Thymus (tissue), 11 donors: ENCODE measurements around the gene ATP8B1. TPM values are rescaled to one million over a fixed set of nuclear protein-coding genes. Genes with fewer than 3 reads are reported as not detected.
"Not testable (repeated sequence)": the region's sequence is repeated elsewhere in the genome, so short reads cannot be mapped to it uniquely, and the experiment has no call there.

Experiments used
- DNase-seq, 9 donors: peaks; one replicate each; pipeline ENCODE4 v3.0.0-alpha.2; 2013; ENCODE audit warnings: low spot score in 9 of 9, low read depth in 6 of 9, missing footprints in 1 of 9
- H3K27ac ChIP-seq, 2 donors: one replicate each; pipeline ENCODE4 v1.5.1; 2013; ENCODE audit warnings: control low read depth in 1 of 2, low read depth in 1 of 2, low read length in 1 of 2, mild to moderate bottlenecking in 1 of 2, moderate library complexity in 1 of 2
- H3K27me3 ChIP-seq, 2 donors: one replicate each; pipeline ENCODE4 v1.5.1; 2013; ENCODE audit warnings: low read length in 1 of 2; ENCODE audit not compliant: control insufficient read depth in 2 of 2, insufficient read depth in 1 of 2
- H3K36me3 ChIP-seq, 2 donors: one replicate each; pipeline ENCODE4 v1.5.1; 2013; ENCODE audit warnings: low read length in 1 of 2, mild to moderate bottlenecking in 1 of 2, moderate library complexity in 1 of 2; ENCODE audit not compliant: control insufficient read depth in 2 of 2, insufficient read depth in 2 of 2
- H3K4me1 ChIP-seq, 2 donors: one replicate each; pipeline ENCODE4 v1.5.1; 2013; ENCODE audit warnings: low read length in 2 of 2; ENCODE audit not compliant: control insufficient read depth in 2 of 2, insufficient read depth in 2 of 2
- H3K4me3 ChIP-seq, 2 donors: one replicate each; pipeline ENCODE4 v1.5.1; 2013; ENCODE audit warnings: low read length in 2 of 2, control low read depth in 1 of 2, mild to moderate bottlenecking in 1 of 2
- H3K9me3 ChIP-seq, 2 donors: one replicate each; pipeline ENCODE4 v1.5.1; 2013; ENCODE audit warnings: low read length in 1 of 2, mild to moderate bottlenecking in 1 of 2; ENCODE audit not compliant: control insufficient read depth in 2 of 2, insufficient read depth in 1 of 2
- WGBS: extraction: QIAGEN DNeasy Blood & Tissue Kit; methylation state at CpG from one replicate; pipeline ENCODE4 v1.1.7; 2013; 5-methylcytosine and 5-hydroxymethylcytosine counted together
- polyA plus RNA-seq: library from polyadenylated mRNA; stranded (reverse); fragments of 200-250 nt; gene quantifications from one replicate; pipeline ENCODE4 v1.2.3, GENCODE V29; 2013
- total RNA-seq: library from RNA; stranded (reverse); fragments of 120-200 nt; gene quantifications from one replicate; pipeline ENCODE4 v1.2.4, GENCODE V29; 2013
- donor health status: healthy.

The ATP8B1 gene
- total and polyA plus RNA-seq, 2 donors: 3.0 to 4.3 TPM

GRCh38 chr18:57826252-57826651, 23.1 kb upstream of the ATP8B1 start:
- DNase-seq: no peak
- no peaks in the 10 kb centered on the region for H3K9me3 ChIP-seq
- WGBS: 100% methylated on average over 1 of the region's 1 CpG

GRCh38 chr18:57820583-57820982, 17.5 kb upstream of the ATP8B1 start:
- not testable (repeated sequence) for H3K27ac ChIP-seq, H3K36me3 ChIP-seq
- WGBS: 97% methylated on average over 2 of the region's 2 CpGs

More at GRCh38 chr18:57826252-57826651, 23.1 kb upstream of the ATP8B1 start:
- Histone ChIP-seq H3K27ac (no peak overlapping the region), H3K27me3 (no peaks in the 10 kb centered on the region), H3K4me3 (no peak overlapping the region), H3K36me3 (no peaks in the 10 kb centered on the region), H3K4me1 (no peaks in the 10 kb centered on the region)

GRCh38 chr18:57819671-57820460, 16.8 kb upstream of the ATP8B1 start:
- H3K4me3 ChIP-seq: no peak overlapping the region
- H3K4me1 ChIP-seq: no peaks in the 10 kb centered on the region
- no peaks in the 10 kb centered on the region for H3K27me3 ChIP-seq
- 57% methylated on average over 10 of the region's 10 CpGs for WGBS
- H3K27ac ChIP-seq: peak overlapping the region; percentile 57 to 73
- no peaks in the 10 kb centered on the region for H3K9me3 ChIP-seq
- H3K36me3 ChIP-seq: no peaks in the 10 kb centered on the region
- peak in 1 of 9 donors; percentile 16 for DNase-seq

More at GRCh38 chr18:57820583-57820982, 17.5 kb upstream of the ATP8B1 start:
- not testable (repeated sequence) for DNase-seq, H3K4me3 ChIP-seq, H3K27me3 ChIP-seq, H3K4me1 ChIP-seq, H3K9me3 ChIP-seq

GRCh38 chr18:57819119-57819518, 16.0 kb upstream of the ATP8B1 start:
- Histone ChIP-seq H3K9me3 (no peaks in the 10 kb centered on the region), H3K4me3 (no peak overlapping the region), H3K27ac (peak overlapping the region in 1 of 2 donors; percentile 57), H3K36me3 (no peaks in the 10 kb centered on the region), H3K4me1 (no peaks in the 10 kb centered on the region), H3K27me3 (no peaks in the 10 kb centered on the region)
- DNase-seq: no peak
- WGBS: 94% methylated on average over 3 of the region's 3 CpGs

GRCh38 chr18:57816208-57816954, 13.3 kb upstream of the ATP8B1 start:
- H3K4me1 ChIP-seq: no peaks in the 10 kb centered on the region
- H3K27me3 ChIP-seq: no peaks in the 10 kb centered on the region
- H3K4me3 ChIP-seq: no peak overlapping the region
- 96% methylated on average over 10 of the region's 10 CpGs for WGBS
- H3K9me3 ChIP-seq: no peaks in the 10 kb centered on the region
- no peak overlapping the region for H3K27ac ChIP-seq
- no peaks in the 10 kb centered on the region for H3K36me3 ChIP-seq
- no peak for DNase-seq

GRCh38 chr18:57814555-57814954, 11.4 kb upstream of the ATP8B1 start:
- Histone ChIP-seq H3K4me3 (no peak overlapping the region), H3K9me3 (no peaks in the 10 kb centered on the region), H3K27ac (no peak overlapping the region), H3K4me1 (no peaks in the 10 kb centered on the region), H3K27me3 (no peaks in the 10 kb centered on the region), H3K36me3 (no peaks in the 10 kb centered on the region)
- no peak for DNase-seq
- 98% methylated on average over 2 of the region's 2 CpGs for WGBS

- DNase-seq: no peak
- H3K9me3 ChIP-seq: no peaks in the 10 kb centered on the region
- H3K27ac ChIP-seq: no peak overlapping the region
- no peaks in the 10 kb centered on the region for H3K27me3 ChIP-seq
- H3K36me3 ChIP-seq: no peaks in the 10 kb centered on the region
- H3K4me1 ChIP-seq: no peaks in the 10 kb centered on the region
- H3K4me3 ChIP-seq: no peak overlapping the region
These were observed 10.1 kb upstream of the ATP8B1 start for GRCh38 chr18:57813245-57813644.

GRCh38 chr18:57812126-57812477, 9.0 kb upstream of the ATP8B1 start:
- Histone ChIP-seq H3K27ac (no peak overlapping the region), H3K36me3 (no peaks in the 10 kb centered on the region), H3K4me1 (no peaks in the 10 kb centered on the region), H3K4me3 (no peak overlapping the region), H3K9me3 (no peaks in the 10 kb centered on the region), H3K27me3 (no peaks in the 10 kb centered on the region)
- no peak for DNase-seq

GRCh38 chr18:57811477-57812125, 8.5 kb upstream of the ATP8B1 start:
- Histone ChIP-seq H3K27ac (no peak overlapping the region), H3K4me1 (no peaks in the 10 kb centered on the region), H3K36me3 (no peaks in the 10 kb centered on the region), H3K4me3 (no peak overlapping the region), H3K9me3 (no peaks in the 10 kb centered on the region), H3K27me3 (peaks cover 0 to 2% of the 10 kb centered on the region in 2 donors)
- 98% methylated on average over 4 of the region's 4 CpGs for WGBS
- DNase-seq: no peak
